ENCODE results near the gene DOCK7. TPM values are rescaled to one million over a fixed set of nuclear protein-coding genes. Genes with fewer than 3 reads are reported as not detected.

DOCK7 gene
- total RNA-seq, 1 donor from 2014 or later: 8.5 TPM

Other genes starting within 250 kb of the DOCK7 start
- not detected for gene ANGPTL3, start 90.9 kb downstream of the DOCK7 start, total RNA-seq
- 9.4 TPM for gene ATG4C, start 95.7 kb upstream of the DOCK7 start, total RNA-seq

Data from Right ventricle myocardium inferior (tissue), 1 donor.